ENCODE results near the gene RFESD. TPM values are rescaled to one million over a fixed set of nuclear protein-coding genes. Genes with fewer than 3 reads are reported as not detected.
A peak's percentile ranks its signal among the peaks of the same experiment; 100 is the strongest.

RFESD gene
- total and polyA plus RNA-seq, 2 of the 13 experiments (the other 11 are each of a cell fraction or from before 2014, with no cell fraction given): 1.1 to 2.2 TPM

DNA sequence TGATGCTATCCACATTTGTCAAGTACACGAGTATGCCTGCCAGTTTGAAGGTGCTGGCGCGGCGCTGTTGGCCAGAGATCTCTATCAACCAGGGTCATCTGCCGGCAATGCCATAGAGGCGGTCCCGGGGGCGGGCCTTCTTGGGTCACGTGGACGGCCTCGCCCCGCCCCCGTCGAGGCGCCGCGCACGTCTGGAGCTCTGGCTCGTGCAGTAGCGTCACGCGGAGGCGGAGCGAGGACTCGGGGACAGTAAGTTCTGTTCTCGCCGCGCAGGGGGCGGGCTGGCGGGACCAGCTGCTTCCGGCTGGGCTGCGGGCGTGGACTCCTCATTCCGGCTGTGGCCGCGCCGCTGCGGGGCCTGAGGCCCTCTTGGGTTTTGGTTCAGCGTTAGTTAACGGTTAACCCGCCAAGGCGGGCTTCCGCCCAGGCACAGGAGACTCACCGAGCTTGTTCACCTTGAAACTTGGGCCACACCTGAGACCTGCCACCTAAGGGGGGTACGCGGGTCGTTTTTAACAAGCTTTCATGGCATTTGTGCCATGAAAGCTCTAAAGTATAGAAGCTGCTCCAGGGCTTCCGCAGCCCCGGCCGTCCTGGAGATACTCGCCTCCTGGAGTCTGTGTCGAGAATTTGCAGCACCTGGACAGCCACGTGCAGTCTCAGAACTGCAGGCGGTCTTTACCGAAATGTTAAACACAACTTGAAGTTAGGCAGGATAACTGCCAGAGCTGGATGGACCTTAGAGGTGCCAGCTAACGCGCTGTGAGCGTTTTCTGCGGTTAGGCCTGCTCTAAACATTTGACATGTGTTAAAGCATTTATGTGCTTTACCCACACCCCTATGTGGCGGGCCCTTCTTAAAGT is at the start of gene RFESD (continued):
- no peak for TF ChIP-seq PRPF4 (IDR thresholded peaks at IDR 0.05; ENCODE audit: low read depth, low read length, poor library complexity, severe bottlenecking)
- TF ChIP-seq, protein P1, sequence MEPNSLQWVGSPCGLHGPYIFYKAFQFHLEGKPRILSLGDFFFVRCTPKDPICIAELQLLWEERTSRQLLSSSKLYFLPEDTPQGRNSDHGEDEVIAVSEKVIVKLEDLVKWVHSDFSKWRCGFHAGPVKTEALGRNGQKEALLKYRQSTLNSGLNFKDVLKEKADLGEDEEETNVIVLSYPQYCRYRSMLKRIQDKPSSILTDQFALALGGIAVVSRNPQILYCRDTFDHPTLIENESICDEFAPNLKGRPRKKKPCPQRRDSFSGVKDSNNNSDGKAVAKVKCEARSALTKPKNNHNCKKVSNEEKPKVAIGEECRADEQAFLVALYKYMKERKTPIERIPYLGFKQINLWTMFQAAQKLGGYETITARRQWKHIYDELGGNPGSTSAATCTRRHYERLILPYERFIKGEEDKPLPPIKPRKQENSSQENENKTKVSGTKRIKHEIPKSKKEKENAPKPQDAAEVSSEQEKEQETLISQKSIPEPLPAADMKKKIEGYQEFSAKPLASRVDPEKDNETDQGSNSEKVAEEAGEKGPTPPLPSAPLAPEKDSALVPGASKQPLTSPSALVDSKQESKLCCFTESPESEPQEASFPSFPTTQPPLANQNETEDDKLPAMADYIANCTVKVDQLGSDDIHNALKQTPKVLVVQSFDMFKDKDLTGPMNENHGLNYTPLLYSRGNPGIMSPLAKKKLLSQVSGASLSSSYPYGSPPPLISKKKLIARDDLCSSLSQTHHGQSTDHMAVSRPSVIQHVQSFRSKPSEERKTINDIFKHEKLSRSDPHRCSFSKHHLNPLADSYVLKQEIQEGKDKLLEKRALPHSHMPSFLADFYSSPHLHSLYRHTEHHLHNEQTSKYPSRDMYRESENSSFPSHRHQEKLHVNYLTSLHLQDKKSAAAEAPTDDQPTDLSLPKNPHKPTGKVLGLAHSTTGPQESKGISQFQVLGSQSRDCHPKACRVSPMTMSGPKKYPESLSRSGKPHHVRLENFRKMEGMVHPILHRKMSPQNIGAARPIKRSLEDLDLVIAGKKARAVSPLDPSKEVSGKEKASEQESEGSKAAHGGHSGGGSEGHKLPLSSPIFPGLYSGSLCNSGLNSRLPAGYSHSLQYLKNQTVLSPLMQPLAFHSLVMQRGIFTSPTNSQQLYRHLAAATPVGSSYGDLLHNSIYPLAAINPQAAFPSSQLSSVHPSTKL (CRISPR knock-in tag; IDR thresholded peaks at IDR 0.05): peak; percentile 90
- TF ChIP-seq ZNF737 (CRISPR knock-in tag; IDR thresholded peaks at IDR 0.05; ENCODE audit: borderline replicate concordance): no peak
- peak; percentile 71 for TF ChIP-seq SKI (IDR thresholded peaks at IDR 0.05; ENCODE audit: partially characterized antibody)
- TF ChIP-seq, protein P2, sequence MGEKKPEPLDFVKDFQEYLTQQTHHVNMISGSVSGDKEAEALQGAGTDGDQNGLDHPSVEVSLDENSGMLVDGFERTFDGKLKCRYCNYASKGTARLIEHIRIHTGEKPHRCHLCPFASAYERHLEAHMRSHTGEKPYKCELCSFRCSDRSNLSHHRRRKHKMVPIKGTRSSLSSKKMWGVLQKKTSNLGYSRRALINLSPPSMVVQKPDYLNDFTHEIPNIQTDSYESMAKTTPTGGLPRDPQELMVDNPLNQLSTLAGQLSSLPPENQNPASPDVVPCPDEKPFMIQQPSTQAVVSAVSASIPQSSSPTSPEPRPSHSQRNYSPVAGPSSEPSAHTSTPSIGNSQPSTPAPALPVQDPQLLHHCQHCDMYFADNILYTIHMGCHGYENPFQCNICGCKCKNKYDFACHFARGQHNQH (CRISPR knock-in tag; IDR thresholded peaks at IDR 0.05): peak; percentile 90
- no peak for TF ChIP-seq IKZF4 (CRISPR knock-in tag; IDR thresholded peaks at IDR 0.05; ENCODE audit: borderline replicate concordance, low read depth, not compliant biosample characterization)
- TF ChIP-seq, protein P3, sequence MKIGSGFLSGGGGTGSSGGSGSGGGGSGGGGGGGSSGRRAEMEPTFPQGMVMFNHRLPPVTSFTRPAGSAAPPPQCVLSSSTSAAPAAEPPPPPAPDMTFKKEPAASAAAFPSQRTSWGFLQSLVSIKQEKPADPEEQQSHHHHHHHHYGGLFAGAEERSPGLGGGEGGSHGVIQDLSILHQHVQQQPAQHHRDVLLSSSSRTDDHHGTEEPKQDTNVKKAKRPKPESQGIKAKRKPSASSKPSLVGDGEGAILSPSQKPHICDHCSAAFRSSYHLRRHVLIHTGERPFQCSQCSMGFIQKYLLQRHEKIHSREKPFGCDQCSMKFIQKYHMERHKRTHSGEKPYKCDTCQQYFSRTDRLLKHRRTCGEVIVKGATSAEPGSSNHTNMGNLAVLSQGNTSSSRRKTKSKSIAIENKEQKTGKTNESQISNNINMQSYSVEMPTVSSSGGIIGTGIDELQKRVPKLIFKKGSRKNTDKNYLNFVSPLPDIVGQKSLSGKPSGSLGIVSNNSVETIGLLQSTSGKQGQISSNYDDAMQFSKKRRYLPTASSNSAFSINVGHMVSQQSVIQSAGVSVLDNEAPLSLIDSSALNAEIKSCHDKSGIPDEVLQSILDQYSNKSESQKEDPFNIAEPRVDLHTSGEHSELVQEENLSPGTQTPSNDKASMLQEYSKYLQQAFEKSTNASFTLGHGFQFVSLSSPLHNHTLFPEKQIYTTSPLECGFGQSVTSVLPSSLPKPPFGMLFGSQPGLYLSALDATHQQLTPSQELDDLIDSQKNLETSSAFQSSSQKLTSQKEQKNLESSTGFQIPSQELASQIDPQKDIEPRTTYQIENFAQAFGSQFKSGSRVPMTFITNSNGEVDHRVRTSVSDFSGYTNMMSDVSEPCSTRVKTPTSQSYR (CRISPR knock-in tag; IDR thresholded peaks at IDR 0.05; ENCODE audit: borderline replicate concordance): peak; percentile 37; the same call in 1 of the 2 replicates
- no peak; the same call in 1 of the 2 replicates for TF ChIP-seq ZNF761 (CRISPR knock-in tag; conservative IDR thresholded peaks at IDR 0.05)
- TF ChIP-seq RARA (CRISPR knock-in tag; IDR thresholded peaks at IDR 0.05): peak; percentile 66; the same call in 1 of the 2 replicates
- 0 out of 2 replicates have a peak, but pooled peaks have one; percentile 64 for TF ChIP-seq ZZZ3 (CRISPR knock-in tag; IDR thresholded peaks at IDR 0.05; ENCODE audit: borderline replicate concordance)
- TF ChIP-seq SNRNP70 (IDR thresholded peaks at IDR 0.05; ENCODE audit: low read depth, low read length): no peak
- TF ChIP-seq ZKSCAN5 (CRISPR knock-in tag; IDR thresholded peaks at IDR 0.05): no peak
- TF ChIP-seq REL (CRISPR knock-in tag; conservative IDR thresholded peaks at IDR 0.05): no peak
- TF ChIP-seq, protein P4, sequence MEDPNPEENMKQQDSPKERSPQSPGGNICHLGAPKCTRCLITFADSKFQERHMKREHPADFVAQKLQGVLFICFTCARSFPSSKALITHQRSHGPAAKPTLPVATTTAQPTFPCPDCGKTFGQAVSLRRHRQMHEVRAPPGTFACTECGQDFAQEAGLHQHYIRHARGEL (CRISPR knock-in tag; IDR thresholded peaks at IDR 0.05): no peak
- TF ChIP-seq FLYWCH1 (CRISPR knock-in tag; IDR thresholded peaks at IDR 0.05): no peak
- TF ChIP-seq ZNF556 (CRISPR knock-in tag; IDR thresholded peaks at IDR 0.05; ENCODE audit: borderline replicate concordance): peak; percentile 73; the same call in 1 of the 2 replicates
